Right lobe of liver (tissue), 4 donors: ENCODE measurements around the gene CCDC88B.

ENCODE experiments used
- CTCF ChIP-seq, 4 donors: fragments of 200-600 bp in 3 of 4; fragments of 450-650 bp in 1 of 4; IDR thresholded peaks; one replicate each; pipeline versions ENCODE4 v1.5.1 to v1.8.0; 2016 to 2022; ENCODE audit warnings: antibody characterized with exemption in 4 of 4, mild to moderate bottlenecking in 2 of 4
- POLR2A ChIP-seq: fragments of 450-650 bp; IDR thresholded peaks from one replicate; pipeline ENCODE4 v1.6.1; 2017; ENCODE audit warnings: antibody characterized with exemption, mild to moderate bottlenecking
- donor health status: DM: no; HTN: no; CAD: no.
- donor health status: DM: no; HTN: no; CAD: no.
- donor health status: DM: no; HTN: yes; CAD: no.

DNA sequence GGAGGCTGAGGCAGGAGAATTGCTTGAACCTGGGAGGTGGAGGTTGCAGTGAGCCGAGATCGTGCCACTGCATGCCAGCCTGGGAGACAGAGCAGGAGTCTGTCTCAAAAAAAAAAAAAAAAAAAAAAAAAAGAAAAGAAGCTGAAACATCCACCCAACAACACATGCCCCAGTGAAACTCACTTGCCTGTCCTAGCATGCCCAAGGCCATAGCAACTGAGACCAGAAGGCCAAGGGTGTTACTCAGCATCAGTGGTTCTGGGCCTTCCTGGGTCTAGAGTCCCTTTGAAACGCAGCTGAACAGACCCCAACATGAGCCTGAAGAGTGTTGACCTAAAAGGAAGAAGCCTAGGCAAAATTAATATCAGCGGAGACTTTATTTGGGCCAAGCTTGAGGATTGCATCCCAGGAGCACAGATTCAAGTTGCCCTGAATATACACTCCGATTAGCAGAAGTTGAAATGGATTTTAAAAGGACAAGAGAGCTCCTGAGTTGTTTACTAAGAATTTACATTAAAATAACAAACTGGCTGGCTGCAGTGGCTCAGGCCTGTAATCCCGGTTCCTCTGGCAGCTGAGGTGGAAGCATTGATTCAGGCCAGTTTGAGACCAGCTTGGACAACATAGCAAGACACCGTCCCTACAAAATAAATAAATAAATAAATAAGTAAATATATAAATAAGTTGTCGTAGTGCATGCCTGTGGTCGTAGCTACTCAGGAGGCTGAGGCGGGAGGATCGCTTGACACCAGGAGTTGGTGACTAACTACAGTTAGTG, 15.1 kb upstream of the CCDC88B start:
- no peak for TF ChIP-seq POLR2A
- TF ChIP-seq CTCF (IDR thresholded peaks at IDR 0.05) = no peak
